Rectal smooth muscle tissue (tissue), 1 donor: ENCODE data around the gene TPST2.
A peak's percentile ranks its signal among the peaks of the same experiment; 100 is the strongest.

Source experiments
- H3K27ac ChIP-seq: one replicate; pipeline ENCODE4 v1.7.0; 2013; ENCODE audit warnings: low read depth, low read length, inconsistent platforms
- H3K27me3 ChIP-seq: one replicate; pipeline ENCODE4 v1.7.0; 2013; ENCODE audit warnings: low read length; ENCODE audit not compliant: control insufficient read depth, insufficient read depth
- H3K36me3 ChIP-seq: one replicate; pipeline ENCODE4 v1.7.0; 2013; ENCODE audit warnings: low read length; ENCODE audit not compliant: control insufficient read depth, insufficient read depth
- H3K4me1 ChIP-seq: one replicate; pipeline ENCODE4 v1.7.0; 2013; ENCODE audit warnings: low read length; ENCODE audit not compliant: control insufficient read depth, insufficient read depth
- H3K4me3 ChIP-seq: one replicate; pipeline ENCODE4 v1.7.0; 2013; ENCODE audit warnings: low read length
- H3K9ac ChIP-seq: one replicate; pipeline ENCODE4 v1.7.0; 2013; ENCODE audit warnings: low read length

TPST2 gene

GRCh38 chr22:26514419-26515161, 75.3 kb downstream of the TPST2 start:
- Histone ChIP-seq H3K36me3 (no peaks in the 10 kb centered on the region), H3K9ac (no peak overlapping the region), H3K4me1 (peaks cover 12% of the 10 kb centered on the region), H3K4me3 (no peak overlapping the region), H3K27ac (no peak overlapping the region), H3K27me3 (no peaks in the 10 kb centered on the region)

- Histone ChIP-seq H3K27me3 (no peaks in the 10 kb centered on the region), H3K4me1 (peaks cover 12% of the 10 kb centered on the region), H3K4me3 (no peak overlapping the region), H3K27ac (no peak overlapping the region), H3K9ac (no peak overlapping the region), H3K36me3 (peaks cover 5% of the 10 kb centered on the region)
These were observed 76.1 kb downstream of the TPST2 start for GRCh38 chr22:26513838-26514237.

GRCh38 chr22:26512149-26512793, 77.7 kb downstream of the TPST2 start, which contains the start of gene TFIP11:
TFIP11 (minus strand) TSS chr22:26512473; CDS start chr22:26510272, 2,201 bp downstream.
- peaks cover 12% of the 10 kb centered on the region for H3K4me1 ChIP-seq

DNA sequence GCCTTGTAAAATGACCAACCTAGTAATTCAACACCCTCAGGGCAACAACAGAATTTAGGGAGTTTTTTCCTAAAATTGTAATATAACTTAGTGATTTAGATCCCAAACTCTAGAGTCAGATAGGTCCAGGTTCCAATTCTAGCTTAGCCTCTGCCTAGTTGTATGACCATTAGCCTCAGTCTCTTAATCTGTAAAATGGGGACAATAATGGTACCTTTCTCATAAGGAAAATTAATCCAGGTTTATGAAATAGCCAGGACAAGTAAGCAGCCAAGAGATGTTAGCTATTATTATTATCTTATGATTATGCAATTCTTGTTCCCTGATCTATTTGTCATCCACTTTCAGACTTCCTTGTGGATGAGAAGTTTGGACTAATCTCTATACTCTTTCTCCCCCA, 81.8 kb downstream of the TPST2 start:
- peaks cover 10% of the 10 kb centered on the region for H3K4me1 ChIP-seq
- no peak overlapping the region for H3K9ac ChIP-seq
- H3K27me3 ChIP-seq = no peaks in the 10 kb centered on the region
- peaks cover 32% of the 10 kb centered on the region for H3K36me3 ChIP-seq
- no peak overlapping the region for H3K4me3 ChIP-seq
- H3K27ac ChIP-seq = no peak overlapping the region

More at GRCh38 chr22:26512149-26512793, 77.7 kb downstream of the TPST2 start, which contains the start of gene TFIP11:
- Histone ChIP-seq H3K4me3 (peak within 1 kb of the TSS; percentile 100), H3K27ac (peak within 1 kb of the TSS; percentile 82), H3K27me3 (no peaks in the 10 kb centered on the region), H3K9ac (peak within 1 kb of the TSS; percentile 85), H3K36me3 (peaks cover 6% of the 10 kb centered on the region)

DNA sequence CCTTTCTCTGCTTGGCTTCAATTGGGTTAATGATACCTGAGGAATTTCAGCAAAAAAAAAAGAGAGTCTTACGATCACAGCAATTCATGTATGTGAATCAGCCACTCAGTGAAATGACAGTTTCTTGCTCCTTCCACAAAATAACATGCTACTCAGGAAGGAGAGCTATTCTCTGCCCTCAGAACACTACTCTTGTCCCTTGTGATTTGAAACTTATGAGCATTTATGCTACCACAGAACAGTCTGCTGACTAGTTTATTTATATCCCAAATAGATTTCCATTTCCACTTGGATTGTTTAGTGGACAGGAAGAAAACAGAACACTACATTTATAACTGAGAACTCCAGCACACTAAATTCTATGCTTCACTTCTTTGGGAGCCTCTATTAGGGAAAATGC, 86.2 kb downstream of the TPST2 start:
- Histone ChIP-seq H3K4me3 (no peak overlapping the region), H3K9ac (no peak overlapping the region), H3K27me3 (no peaks in the 10 kb centered on the region), H3K27ac (no peak overlapping the region), H3K4me1 (no peaks in the 10 kb centered on the region), H3K36me3 (peaks cover 51% of the 10 kb centered on the region)

DNA sequence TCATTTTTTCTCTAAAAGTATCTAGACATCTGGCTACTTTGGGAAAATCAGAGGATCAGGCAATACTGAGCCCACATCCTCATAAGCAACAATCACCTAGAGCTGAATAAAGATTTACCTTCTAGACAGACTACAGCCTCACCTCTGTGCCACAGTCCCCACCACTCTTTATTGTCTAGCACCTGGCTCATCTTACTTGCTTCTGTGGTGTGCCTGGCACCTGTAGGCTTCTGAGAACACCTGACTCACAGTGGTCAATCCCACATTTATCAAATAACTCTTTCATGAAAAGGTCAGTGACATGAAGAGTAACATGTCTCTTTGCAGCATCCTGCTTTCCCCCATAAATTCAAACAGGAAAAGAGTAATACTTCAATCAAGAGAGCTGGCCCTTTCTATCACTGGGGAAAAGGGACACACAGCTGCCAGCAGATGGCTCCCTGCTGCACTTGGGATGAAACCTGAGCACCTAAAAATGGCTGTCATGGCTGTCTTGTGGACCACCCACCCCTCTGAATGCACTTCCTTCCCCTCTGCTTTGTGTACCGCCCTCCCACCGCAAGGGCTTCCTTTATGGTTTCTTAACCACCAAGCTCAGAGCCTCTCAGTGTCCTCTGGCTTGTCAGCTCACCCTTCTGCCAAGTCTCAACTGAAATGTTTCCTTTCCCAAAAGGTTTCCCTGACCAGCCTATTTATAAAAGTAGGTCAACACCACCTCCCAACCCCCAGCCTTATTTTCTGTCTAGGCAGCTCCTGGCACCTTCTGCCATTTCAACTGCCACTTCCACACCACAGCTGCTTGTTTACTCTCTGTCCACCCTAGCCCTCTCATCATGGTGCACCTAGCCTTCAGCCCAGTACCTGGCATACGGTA, 87.0 kb downstream of the TPST2 start:
- Histone ChIP-seq H3K36me3 (peaks cover 53% of the 10 kb centered on the region), H3K4me1 (no peaks in the 10 kb centered on the region), H3K9ac (no peak overlapping the region), H3K4me3 (no peak overlapping the region), H3K27ac (no peak overlapping the region), H3K27me3 (no peaks in the 10 kb centered on the region)

GRCh38 chr22:26501996-26502395, 87.9 kb downstream of the TPST2 start:
- no peak overlapping the region for H3K27ac ChIP-seq
- no peak overlapping the region for H3K4me3 ChIP-seq
- peaks cover 57% of the 10 kb centered on the region for H3K36me3 ChIP-seq
- H3K4me1 ChIP-seq = no peaks in the 10 kb centered on the region
- H3K27me3 ChIP-seq = no peaks in the 10 kb centered on the region
- H3K9ac ChIP-seq = no peak overlapping the region

DNA sequence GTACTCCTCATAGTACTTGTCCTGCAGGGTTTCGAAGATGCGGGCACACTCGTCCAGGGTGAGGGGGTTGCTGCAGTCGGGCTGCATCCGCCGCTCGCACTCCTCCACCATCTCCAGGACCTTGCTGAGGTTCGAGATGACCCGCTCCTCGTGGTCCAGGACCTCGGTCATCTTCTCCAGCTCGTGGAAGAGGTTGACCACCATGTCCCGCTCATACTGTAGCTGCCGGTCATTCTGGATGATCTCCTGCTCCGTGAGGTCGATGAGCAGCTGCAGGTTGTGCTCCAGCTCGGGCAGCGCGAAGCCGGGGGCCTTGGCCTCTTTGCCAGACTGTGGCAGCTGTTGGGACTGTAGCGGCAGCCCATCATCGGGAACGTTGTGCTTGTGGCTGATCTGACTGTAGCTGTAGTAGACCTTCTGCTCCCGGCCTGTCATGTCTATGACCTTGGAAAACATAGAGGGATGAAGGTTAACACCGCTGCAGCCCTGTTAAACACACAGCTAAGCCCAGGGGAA, 90.7 kb downstream of the TPST2 start:
- H3K9ac ChIP-seq = no peak overlapping the region
- peaks cover 56% of the 10 kb centered on the region for H3K36me3 ChIP-seq
- H3K4me1 ChIP-seq = no peaks in the 10 kb centered on the region
- H3K4me3 ChIP-seq = no peak overlapping the region
- no peaks in the 10 kb centered on the region for H3K27me3 ChIP-seq
- H3K27ac ChIP-seq = no peak overlapping the region

DNA sequence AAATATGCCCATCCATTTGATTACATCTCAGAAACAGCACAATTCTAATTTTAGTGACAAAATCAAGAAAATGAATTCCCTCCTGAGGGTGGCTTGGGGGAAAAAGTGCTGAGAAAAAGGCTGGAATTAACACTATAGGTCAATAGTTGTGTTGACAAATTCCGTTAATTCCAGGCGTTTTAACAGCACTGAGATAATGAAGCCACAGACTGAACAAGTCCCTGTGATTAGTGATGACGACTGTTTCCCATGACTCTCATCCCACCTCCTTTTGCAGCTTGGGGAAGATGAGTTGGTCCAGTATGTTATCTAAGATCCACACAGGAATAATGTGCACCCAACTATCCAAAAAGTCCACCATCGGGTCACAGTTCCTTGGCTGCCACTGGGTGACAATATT, 93.5 kb downstream of the TPST2 start:
- H3K27ac ChIP-seq = no peak overlapping the region
- no peak overlapping the region for H3K9ac ChIP-seq
- no peak overlapping the region for H3K4me3 ChIP-seq
- peaks cover 59% of the 10 kb centered on the region for H3K36me3 ChIP-seq
- no peaks in the 10 kb centered on the region for H3K4me1 ChIP-seq
- H3K27me3 ChIP-seq = no peaks in the 10 kb centered on the region

GRCh38 chr22:26494506-26494905, 95.4 kb downstream of the TPST2 start:
- no peak overlapping the region for H3K9ac ChIP-seq
- no peak overlapping the region for H3K27ac ChIP-seq
- H3K4me3 ChIP-seq = no peak overlapping the region
- H3K36me3 ChIP-seq = peaks cover 55% of the 10 kb centered on the region
- no peaks in the 10 kb centered on the region for H3K4me1 ChIP-seq
- H3K27me3 ChIP-seq = no peaks in the 10 kb centered on the region

GRCh38 chr22:26492220-26492619, 97.7 kb downstream of the TPST2 start:
- Histone ChIP-seq H3K36me3 (peaks cover 51% of the 10 kb centered on the region), H3K9ac (no peak overlapping the region), H3K4me1 (no peaks in the 10 kb centered on the region), H3K27ac (no peak overlapping the region), H3K27me3 (no peaks in the 10 kb centered on the region), H3K4me3 (no peak overlapping the region)

- Histone ChIP-seq H3K9ac (no peak overlapping the region), H3K4me1 (peaks cover 6% of the 10 kb centered on the region), H3K27me3 (no peaks in the 10 kb centered on the region), H3K4me3 (no peak overlapping the region), H3K36me3 (peaks cover 33% of the 10 kb centered on the region), H3K27ac (no peak overlapping the region)
These were observed 100.4 kb downstream of the TPST2 start for GRCh38 chr22:26489447-26490036.
